Keratinocyte (primary cell): ENCODE data around the gene CASK. TPM values are rescaled to one million over a fixed set of nuclear protein-coding genes. Genes with fewer than 3 reads are reported as not detected.
"Not testable (repeated sequence)": the region's sequence is repeated elsewhere in the genome, so short reads cannot be mapped to it uniquely, and the experiment has no call there.

Experiments used
- DNase-seq: peaks from one replicate; pipeline ENCODE4 v3.0.0-alpha.2; 2011; ENCODE audit warnings: low read depth, missing footprints, low spot score
- FAIRE-seq: peaks from 2 replicates; lab custom pipeline; 2011; peaks lifted over from hg19 to GRCh38; lab: Jason Lieb, UNC
- H2AFZ ChIP-seq: 2 replicates; pipeline ENCODE4 v1.6.0; 2012; ENCODE audit warnings: low read length, control low read depth, inconsistent platforms; ENCODE audit not compliant: control insufficient read depth
- H3K27ac ChIP-seq: 2 replicates; pipeline ENCODE4 v1.5.1; 2011; ENCODE audit warnings: low read length; ENCODE audit not compliant: control insufficient read depth, insufficient read depth
- H3K27me3 ChIP-seq: 3 replicates; pipeline ENCODE4 v1.6.0; 2011; ENCODE audit warnings: low read length; ENCODE audit not compliant: control insufficient read depth, insufficient read depth; ENCODE audit errors: extremely low read depth
- H3K36me3 ChIP-seq, 2 experiments: 2 replicates in 1 of 2; 3 replicates in 1 of 2; pipeline ENCODE4 v1.5.1; 2011; ENCODE audit warnings: low read length in 2 of 2, mild to moderate bottlenecking in 1 of 2; ENCODE audit not compliant: control insufficient read depth in 2 of 2, insufficient read depth in 2 of 2; ENCODE audit errors: extremely low read depth in 1 of 2
- H3K4me1 ChIP-seq: 3 replicates; pipeline ENCODE4 v1.5.1; 2011; ENCODE audit warnings: low read length; ENCODE audit not compliant: control insufficient read depth, insufficient read depth; ENCODE audit errors: extremely low read depth
- H3K4me2 ChIP-seq: 3 replicates; pipeline ENCODE4 v1.6.0; 2011; ENCODE audit warnings: low read depth, low read length; ENCODE audit not compliant: control insufficient read depth, insufficient read depth; ENCODE audit errors: extremely low read depth
- H3K4me3 ChIP-seq, 3 experiments: fragments of 200-600 bp in 1 of 3; sonication (generic) in 1 of 3; 2 replicates in 2 of 3; 3 replicates in 1 of 3; pipeline ENCODE4 v1.5.1; 2011 to 2016; ENCODE audit warnings: low read length in 3 of 3, mild to moderate bottlenecking in 3 of 3, control low read depth in 2 of 3, inconsistent platforms in 1 of 3, low read depth in 1 of 3, mixed read lengths in 1 of 3, mixed run types in 1 of 3, moderate library complexity in 1 of 3; ENCODE audit not compliant: control insufficient read depth in 2 of 3, insufficient read depth in 2 of 3; ENCODE audit errors: extremely low read depth in 1 of 3
- H3K79me2 ChIP-seq: 2 replicates; pipeline ENCODE4 v1.6.0; 2012; ENCODE audit warnings: low read length; ENCODE audit not compliant: control insufficient read depth, insufficient read depth
- H3K9ac ChIP-seq: 3 replicates; pipeline ENCODE4 v1.6.0; 2011; ENCODE audit warnings: low read length; ENCODE audit not compliant: control insufficient read depth, insufficient read depth; ENCODE audit errors: extremely low read depth
- H3K9me1 ChIP-seq: 3 replicates; pipeline ENCODE4 v1.6.0; 2011; ENCODE audit warnings: low read length; ENCODE audit not compliant: control insufficient read depth, insufficient read depth; ENCODE audit errors: extremely low read depth
- H3K9me3 ChIP-seq: 2 replicates; pipeline ENCODE4 v1.5.1; 2012; ENCODE audit warnings: low read depth, low read length; ENCODE audit not compliant: control insufficient read depth
- H4K20me1 ChIP-seq: 3 replicates; pipeline ENCODE4 v1.6.0; 2011; ENCODE audit warnings: low read length; ENCODE audit not compliant: control insufficient read depth, insufficient read depth; ENCODE audit errors: extremely low read depth
- CTCF ChIP-seq, 3 experiments: IDR thresholded peaks in 1 of 3; conservative IDR thresholded peaks in 1 of 3; optimal IDR thresholded peaks in 1 of 3; 2 replicates in 2 of 3; 3 replicates in 1 of 3; pipeline versions ENCODE3 to v1.5.1; 2011; ENCODE audit warnings: low read length in 3 of 3, mild to moderate bottlenecking in 3 of 3, moderate library complexity in 2 of 3, control low read depth in 1 of 3, inconsistent platforms in 1 of 3; ENCODE audit not compliant: insufficient read depth in 2 of 3; ENCODE audit errors: extremely low read depth in 1 of 3
- EZH2 ChIP-seq: IDR thresholded peaks from one replicate; pipeline ENCODE4 v1.6.1; 2012; ENCODE audit warnings: inconsistent platforms, mild to moderate bottlenecking, low read length, moderate library complexity
- dilution Hi-C: fragments of 300-500 bp; cut with MboI; formaldehyde crosslinking; loops from one replicate; pipeline ENCODE4 v1.7.0; 2020; ENCODE audit warnings: low sequenced_read_pairs; ENCODE audit not compliant: extremely low pct_ligation_motif_present
- polyA plus RNA-seq, 5 experiments: library from polyadenylated mRNA; depleted of rRNA in 3 of 5; stranded (reverse) in 3 of 5; stranded (forward) in 1 of 5; unstranded in 1 of 5; fragments of >200 nt; gene quantifications; 1 replicate in 1 of 5; 2 replicates in 3 of 5; 3 replicates in 1 of 5; pipeline versions ENCODE4 v1.2.1 to v1.2.3, GENCODE V29; 2011 to 2012; ENCODE audit warnings: missing spikeins in 2 of 5, low read depth in 1 of 5, low replicate concordance in 1 of 5

CASK gene
- polyA plus RNA-seq, 1 donor (not counting 4 experiments of a cell fraction or from before 2014, with no cell fraction given), result 33.7 TPM

- Histone ChIP-seq H2AFZ (no peak overlapping the region), H3K27ac (no peak overlapping the region), H3K27me3 (no peaks in the 10 kb centered on the region), H3K36me3 (peaks cover 0 to 4% of the 10 kb centered on the region in 2 experiments), H3K4me3 (no peak overlapping the region), H3K9me3 (no peaks in the 10 kb centered on the region), H3K79me2 (no peaks in the 10 kb centered on the region), H3K4me1 (no peaks in the 10 kb centered on the region), H3K9ac (no peak overlapping the region), H3K9me1 (no peaks in the 10 kb centered on the region), H4K20me1 (no peaks in the 10 kb centered on the region), H3K4me2 (no peak overlapping the region)
- no peak for DNase-seq
- dilution Hi-C loops, result no loop called here
- no peak for FAIRE-seq
- TF ChIP-seq EZH2 (no peak), CTCF (optimal IDR thresholded peaks at IDR 0.05 in 1 of 3, IDR thresholded peaks at IDR 0.05 in 1 of 3, conservative IDR thresholded peaks at IDR 0.05 in 1 of 3; ENCODE audit: extremely low read depth in 1 of 3, insufficient read depth in 2 of 3, low read length in 3 of 3) (no peak)
These were observed 268.3 kb downstream of the CASK start for GRCh38 chrX:41655101-41655500.

GRCh38 chrX:41653125-41653524, 270.2 kb downstream of the CASK start:
- dilution Hi-C loops, result no loop called here
- FAIRE-seq, result no peak

GRCh38 chrX:41646201-41646600, 277.2 kb downstream of the CASK start:
- H3K4me3 ChIP-seq, H3K9ac ChIP-seq, H4K20me1 ChIP-seq, H3K4me2 ChIP-seq, H3K9me1 ChIP-seq, DNase-seq, H3K4me1 ChIP-seq, H3K27ac ChIP-seq, FAIRE-seq, H3K36me3 ChIP-seq, H2AFZ ChIP-seq, H3K27me3 ChIP-seq, dilution Hi-C loops, H3K9me3 ChIP-seq, H3K79me2 ChIP-seq: not testable (repeated sequence)

More at GRCh38 chrX:41653125-41653524, 270.2 kb downstream of the CASK start:
- Histone ChIP-seq H3K36me3 (no peaks in the 10 kb centered on the region), H3K9ac (no peak overlapping the region), H3K9me1 (no peaks in the 10 kb centered on the region), H3K4me2 (no peak overlapping the region), H2AFZ (no peak overlapping the region), H3K27me3 (no peaks in the 10 kb centered on the region), H4K20me1 (no peaks in the 10 kb centered on the region), H3K27ac (no peak overlapping the region), H3K4me1 (no peaks in the 10 kb centered on the region), H3K79me2 (no peaks in the 10 kb centered on the region), H3K9me3 (no peaks in the 10 kb centered on the region), H3K4me3 (no peak overlapping the region)
- DNase-seq, result no peak
- TF ChIP-seq EZH2 (no peak), CTCF (optimal IDR thresholded peaks at IDR 0.05 in 1 of 3, IDR thresholded peaks at IDR 0.05 in 1 of 3, conservative IDR thresholded peaks at IDR 0.05 in 1 of 3; ENCODE audit: extremely low read depth in 1 of 3, insufficient read depth in 2 of 3, low read length in 3 of 3) (no peak)
